K562 (cell line): ENCODE results near the gene MAP3K12. TPM values are rescaled to one million over a fixed set of nuclear protein-coding genes. Genes with fewer than 3 reads are reported as not detected.

Experiments
- ARID2 ChIP-seq: fragments of 450-650 bp; IDR thresholded peaks from 2 replicates; pipeline ENCODE4 v1.6.1; 2017; ENCODE audit warnings: antibody characterized with exemption, mild to moderate bottlenecking
- BCLAF1 ChIP-seq, 2 experiments: fragments of 450-650 bp in 1 of 2; IDR thresholded peaks; 2 replicates each; pipeline ENCODE4 v1.6.1; 2011 to 2017; ENCODE audit warnings: low read depth in 2 of 2, antibody characterized with exemption in 1 of 2, borderline replicate concordance in 1 of 2, low read length in 1 of 2, mild to moderate bottlenecking in 1 of 2, mixed read lengths in 1 of 2; ENCODE audit not compliant: control insufficient read depth in 1 of 2
- BRD4 ChIP-seq: fragments of 200-600 bp; sonication (generic); IDR thresholded peaks from 2 replicates; pipeline ENCODE4 v1.6.1; 2017; ENCODE audit warnings: inconsistent platforms
- DIDO1 ChIP-seq: fragments of 450-650 bp; IDR thresholded peaks from 2 replicates; pipeline ENCODE4 v1.6.1; 2016; ENCODE audit warnings: low read depth, missing biosample characterization, missing genetic modification characterization
- DNMT1 ChIP-seq: fragments of 450-650 bp; IDR thresholded peaks from 2 replicates; pipeline ENCODE4 v1.6.1; 2016; ENCODE audit warnings: antibody characterized with exemption, mild to moderate bottlenecking
- HDAC8 ChIP-seq: fragments of 450-650 bp; IDR thresholded peaks from 2 replicates; pipeline ENCODE4 v1.6.1; 2016; ENCODE audit warnings: mild to moderate bottlenecking, missing genetic modification characterization, moderate library complexity, missing compliant biosample characterization
- HDGF ChIP-seq: fragments of 450-650 bp; IDR thresholded peaks from 2 replicates; pipeline ENCODE4 v1.6.1; 2016
- IFI16 ChIP-seq: fragments of 250-450 bp; sonication (Bioruptor Pico); IDR thresholded peaks from 2 replicates; pipeline ENCODE4 v2.1.2; 2022; ENCODE audit warnings: mild to moderate bottlenecking, inconsistent platforms
- JUN ChIP-seq, 2 experiments: sonication (generic) in 1 of 2; formaldehyde crosslinking in 1 of 2; IDR thresholded peaks; 2 replicates each; pipeline versions ENCODE4 v1.6.1 to v1.8.0; 2012 to 2022; ENCODE audit warnings: borderline replicate concordance in 2 of 2, mild to moderate bottlenecking in 2 of 2, improper control_type of control experiment in 1 of 2, low read depth in 1 of 2, low read length in 1 of 2, missing genetic modification reagents in 1 of 2
- KAT7 ChIP-seq: sonication (generic); formaldehyde crosslinking; IDR thresholded peaks from 2 replicates; pipeline ENCODE4 v1.8.0; 2022; ENCODE audit warnings: missing genetic modification reagents, mild to moderate bottlenecking, borderline replicate concordance
- KDM2B ChIP-seq: fragments of 250-450 bp; sonication (Bioruptor Pico); IDR thresholded peaks from 2 replicates; pipeline ENCODE4 v1.8.0; 2021; ENCODE audit warnings: mild to moderate bottlenecking, moderate library complexity
- NRF1 ChIP-seq, 2 experiments: fragments of 450-650 bp; IDR thresholded peaks in 1 of 2; conservative IDR thresholded peaks in 1 of 2; 2 replicates each; pipeline ENCODE4 v1.6.1; 2014; ENCODE audit warnings: mild to moderate bottlenecking in 2 of 2
- RBFOX2 ChIP-seq: fragments of 200-400 bp; formaldehyde crosslinking; IDR thresholded peaks from 2 replicates; pipeline ENCODE4 v1.6.1; 2017; ENCODE audit warnings: low read depth, mild to moderate bottlenecking, low read length, moderate library complexity
- RBM14 ChIP-seq: fragments of 200-400 bp; formaldehyde crosslinking; IDR thresholded peaks from 2 replicates; pipeline ENCODE4 v1.6.1; 2018; ENCODE audit warnings: low read depth, mild to moderate bottlenecking, low read length, moderate library complexity, borderline replicate concordance; ENCODE audit not compliant: insufficient read depth
- SLC30A9 ChIP-seq: fragments of 250-450 bp; sonication (Bioruptor Pico); IDR thresholded peaks from 2 replicates; pipeline ENCODE4 v1.8.0; 2022; ENCODE audit warnings: mild to moderate bottlenecking, moderate library complexity
- SREBF2 ChIP-seq: sonication (generic); formaldehyde crosslinking; IDR thresholded peaks from 2 replicates; pipeline ENCODE4 v1.4.0; 2020; ENCODE audit warnings: mild to moderate bottlenecking, missing genetic modification reagents
- TEAD4 ChIP-seq, 2 experiments: sonication (generic) in 1 of 2; formaldehyde crosslinking in 1 of 2; IDR thresholded peaks; 2 replicates each; pipeline versions ENCODE4 v1.6.1 to v1.8.0; 2012 to 2022; ENCODE audit warnings: borderline replicate concordance in 1 of 2, inconsistent platforms in 1 of 2, low read length in 1 of 2, mild to moderate bottlenecking in 1 of 2, missing genetic modification reagents in 1 of 2
- ZHX1 ChIP-seq: fragments of 150-350 bp; conservative IDR thresholded peaks from 2 replicates; pipeline ENCODE4 v1.6.1; 2014; ENCODE audit warnings: low read length
- ZNF146 ChIP-seq: IDR thresholded peaks from one replicate; pipeline ENCODE4 v1.6.1; 2018; ENCODE audit warnings: missing compliant biosample characterization; ENCODE audit not compliant: unreplicated experiment
- ZNF224 ChIP-seq: sonication (generic); formaldehyde crosslinking; IDR thresholded peaks from 2 replicates; pipeline ENCODE4 v1.8.0; 2022; ENCODE audit warnings: mild to moderate bottlenecking, missing genetic modification reagents
- ZNF253 ChIP-seq: fragments of 250-450 bp; sonication (Bioruptor Pico); conservative IDR thresholded peaks from 2 replicates; pipeline ENCODE4 v1.6.1; 2021; ENCODE audit warnings: mild to moderate bottlenecking
- ZNF696 ChIP-seq: fragments of 250-450 bp; sonication (Bioruptor Pico); conservative IDR thresholded peaks from 2 replicates; pipeline ENCODE4 v1.4.0; 2020; ENCODE audit warnings: mild to moderate bottlenecking, moderate library complexity
- polyA plus RNA-seq, 8 experiments: library from polyadenylated mRNA; depleted of rRNA in 4 of 8; stranded (reverse) in 5 of 8; unstranded in 3 of 8; fragments of >200 nt; fragmentation: Nextera tagmentation in 2 of 8; fragmentation: Illumina TruSeq in 1 of 8; extraction: Ambion mirVana in 2 of 8; extraction: Trizol in 1 of 8; gene quantifications; 2 replicates each; pipeline versions ENCODE4 v1.2.1 to v1.2.3, GENCODE V29; 2011 to 2014; ENCODE audit warnings: inconsistent platforms in 1 of 8, missing spikeins in 1 of 8
- total RNA-seq, 7 experiments: library from RNA; depleted of rRNA in 6 of 7; stranded (reverse); fragments of >200 nt in 6 of 7; fragmentation: Illumina TruSeq in 2 of 7; extraction: Trizol in 2 of 7; gene quantifications; 2 replicates each; pipeline versions ENCODE4 v1.2.1 to v1.2.3, GENCODE V29; 2011 to 2021; ENCODE audit warnings: low replicate concordance in 1 of 7

MAP3K12 gene
- total and polyA plus RNA-seq, 9 of the 15 experiments (the other 6 are each of a cell fraction or from before 2014, with no cell fraction given): 0.10 to 2.4 (median 1.6) TPM

- TF ChIP-seq ZHX1 (no peak), HDGF (no peak), JUN (IDR thresholded peaks at IDR 0.05; ENCODE audit: borderline replicate concordance, low read depth, low read length) (no peak), JUN (CRISPR knock-in tag; IDR thresholded peaks at IDR 0.05; ENCODE audit: borderline replicate concordance) (no peak), HDAC8 (peak; percentile 93), DIDO1 (tag) (peak; percentile 81), ZNF696 (CRISPR knock-in tag) (no peak), ZNF253 (no peak), NRF1 (conservative IDR thresholded peaks at IDR 0.05 in 1 of 2, IDR thresholded peaks at IDR 0.05 in 1 of 2) (peak; percentile 85 to 87), KAT7 (CRISPR knock-in tag) (no peak; the same call in 1 of the 2 replicates), KDM2B (peak; percentile 3; the same call in 1 of the 2 replicates), SLC30A9 (CRISPR knock-in tag) (0 out of 2 replicates have a peak, but pooled peaks have one; percentile 23), IFI16 (CRISPR knock-in tag) (peak; percentile 70; the same call in 1 of the 2 replicates), RBFOX2 (peak; percentile 97), ARID2 (no peak), SREBF2 (CRISPR knock-in tag) (no peak), ZNF224 (no peak), BRD4 (no peak), TEAD4 (IDR thresholded peaks at IDR 0.05; ENCODE audit: low read length) (no peak), TEAD4 (CRISPR knock-in tag; IDR thresholded peaks at IDR 0.05; ENCODE audit: borderline replicate concordance) (no peak), BCLAF1 (IDR thresholded peaks at IDR 0.05; ENCODE audit: borderline replicate concordance in 1 of 2, control insufficient read depth in 1 of 2, low read depth in 2 of 2, low read length in 1 of 2) (no peak), DNMT1 (no peak), RBM14 (0 out of 2 replicates have a peak, but pooled peaks have one; percentile 67), ZNF146 (CRISPR knock-in tag) (no peak)
Measured at GRCh38 chr12:53500776-53501614, 1.7 kb upstream of the MAP3K12 start, which contains the start of gene TARBP2 (continued).
